Caco-2 (cell line): ENCODE measurements around the gene RAB5B. TPM values are rescaled to one million over a fixed set of nuclear protein-coding genes. Genes with fewer than 3 reads are reported as not detected.
"Not testable (repeated sequence)": the region's sequence is repeated elsewhere in the genome, so short reads cannot be mapped to it uniquely, and the experiment has no call there.

Experiments
- BruUV-seq: library from RNA; stranded (reverse); fragments of 400-500 nt; replicated peaks from 2 replicates; lab custom pipeline; 2021; lab: Mats Ljungman, UMichigan
- CTCF ChIA-PET: fragments of 300-600 bp; sonication (Branson Sonifier 250); formaldehyde crosslinking; loops from one replicate; lab custom pipeline; 2022; ENCODE audit warnings: antibody characterized with exemption; lab: Charles Lee
- POLR2A ChIA-PET: fragments of 300-600 bp; sonication (Branson Sonifier 250); formaldehyde crosslinking; loops from one replicate; lab custom pipeline; 2022; ENCODE audit warnings: antibody characterized with exemption; lab: Charles Lee
- DNase-seq, 2 experiments: peaks; one replicate each; pipeline versions ENCODE4 v3.0.0 to v3.0.0-alpha.2; 2020 to 2022
- H3K27me3 ChIP-seq: replicated peaks from 2 replicates; pipeline ENCODE4 v1.6.0; 2011; ENCODE audit warnings: low read length; ENCODE audit not compliant: control insufficient read depth, insufficient read depth
- H3K36me3 ChIP-seq: 2 replicates; pipeline ENCODE4 v1.5.1; 2011; ENCODE audit warnings: low read length; ENCODE audit not compliant: control insufficient read depth, insufficient read depth
- H3K4me1 ChIP-seq: fragments of 250-450 bp; sonication (Bioruptor Pico); 2 replicates; pipeline ENCODE4 v1.5.1; 2020; ENCODE audit warnings: mild to moderate bottlenecking
- H3K4me3 ChIP-seq: 2 replicates; pipeline ENCODE4 v1.5.1; 2011; ENCODE audit warnings: low read depth, mild to moderate bottlenecking, control low read depth, low read length
- H3K9me3 ChIP-seq: fragments of 250-450 bp; sonication (Bioruptor Pico); 2 replicates; pipeline ENCODE4 v1.5.1; 2020; ENCODE audit warnings: mild to moderate bottlenecking, moderate library complexity
- H3K27ac Mint-ChIP-seq: one replicate; pipeline ENCODE4 v1.8.0; 2022; ENCODE audit warnings: mixed read lengths; ENCODE audit not compliant: unreplicated experiment
- H3K27me3 Mint-ChIP-seq: one replicate; pipeline ENCODE4 v1.8.0; 2022; ENCODE audit warnings: mixed read lengths; ENCODE audit not compliant: insufficient read depth, unreplicated experiment
- H3K36me3 Mint-ChIP-seq: one replicate; pipeline ENCODE4 v1.8.0; 2022; ENCODE audit warnings: mild to moderate bottlenecking, mixed read lengths; ENCODE audit not compliant: insufficient read depth, unreplicated experiment
- H3K4me1 Mint-ChIP-seq: one replicate; pipeline ENCODE4 v1.8.0; 2022; ENCODE audit warnings: low read depth, mixed read lengths; ENCODE audit not compliant: unreplicated experiment
- H3K4me3 Mint-ChIP-seq: one replicate; pipeline ENCODE4 v1.8.0; 2022; ENCODE audit warnings: mild to moderate bottlenecking, moderate library complexity, mixed read lengths; ENCODE audit not compliant: unreplicated experiment
- H3K9me3 Mint-ChIP-seq: one replicate; pipeline ENCODE4 v1.8.0; 2022; ENCODE audit warnings: mixed read lengths; ENCODE audit not compliant: unreplicated experiment
- CTCF ChIP-seq, 2 experiments: fragments of 200-600 bp in 1 of 2; IDR thresholded peaks; 1 replicate in 1 of 2; 2 replicates in 1 of 2; pipeline versions ENCODE4 v1.5.1 to v1.8.0; 2011 to 2022; ENCODE audit warnings: antibody characterized with exemption in 1 of 2, control low read depth in 1 of 2, inconsistent platforms in 1 of 2, low read depth in 1 of 2, low read length in 1 of 2, mild to moderate bottlenecking in 1 of 2, moderate library complexity in 1 of 2; ENCODE audit not compliant: insufficient read depth in 1 of 2, severe bottlenecking in 1 of 2, unreplicated experiment in 1 of 2
- intact Hi-C: fragments of 100-400 bp; cut with micrococcal nuclease; formaldehyde crosslinking; loops from one replicate; pipeline ENCODE4 v1.10.0; 2022; ENCODE audit not compliant: unreplicated experiment
- total RNA-seq: library from RNA; stranded (reverse); gene quantifications from 2 replicates; pipeline ENCODE4 v1.2.3, GENCODE V29; 2022

Gene RAB5B
- total RNA-seq, 1 experiment from 2014 or later: 107 TPM

DNA sequence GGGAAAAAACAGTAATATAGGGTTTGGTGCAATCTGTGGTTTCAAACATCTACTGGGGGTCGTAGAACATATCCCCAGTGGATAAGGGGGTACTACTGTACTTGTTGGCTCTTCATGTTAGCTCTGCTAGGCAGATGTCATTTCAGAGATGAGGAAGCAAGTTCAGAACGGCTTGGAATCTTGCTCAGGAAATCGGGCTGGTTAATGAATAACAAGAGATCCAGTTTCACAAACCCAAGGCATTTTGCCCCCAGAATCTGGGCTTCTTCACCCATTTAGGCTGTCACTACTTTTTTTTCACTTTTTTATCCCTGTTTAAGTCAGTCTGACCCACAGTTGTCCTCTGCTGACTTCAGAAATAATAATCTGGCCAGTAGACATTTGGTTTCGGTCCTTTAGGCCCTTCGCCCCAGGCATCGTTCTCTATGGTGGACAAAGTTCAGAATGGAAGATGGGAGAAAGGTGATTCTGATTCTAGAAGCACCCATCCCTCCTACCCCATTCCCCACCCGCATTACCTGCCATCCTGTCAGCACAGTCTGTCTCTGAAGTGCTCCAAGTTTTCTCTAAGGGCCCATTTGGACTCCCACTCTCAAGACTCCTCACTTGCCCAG is 27.7 kb downstream of the RAB5B start:
- no peak for TF ChIP-seq CTCF (IDR thresholded peaks at IDR 0.05; ENCODE audit: insufficient read depth in 1 of 2, low read depth in 1 of 2, low read length in 1 of 2, severe bottlenecking in 1 of 2, unreplicated experiment in 1 of 2)
- intact Hi-C loops: loop anchor here (1.0 kb wide), 2 partner anchors 9 to 28 kb away; no protein-coding TSS in a partner anchor
- BruUV-seq: no TSS peak
- CTCF ChIA-PET: interaction anchor here (0.5 to 1.0 kb wide), 2 partner anchors 28 to 76 kb away, joined by 3 to 4 read pairs; no protein-coding TSS in a partner anchor
- H3K27me3 ChIP-seq: no peaks in the 10 kb centered on the region
- peak overlapping the region; percentile 7 for H3K4me3 Mint-ChIP-seq
- peak overlapping the region; percentile 58 for H3K27ac Mint-ChIP-seq
- H3K4me3 ChIP-seq: no peak overlapping the region
- peaks cover 6% of the 10 kb centered on the region for H3K36me3 ChIP-seq
- DNase-seq: peak in 1 of 2 experiments; percentile 59
- POLR2A ChIA-PET: interaction anchor here (0.6 kb wide), 1 partner anchor 15 kb away, joined by 5 read pairs; no protein-coding TSS in a partner anchor
- peaks cover 26% of the 10 kb centered on the region for H3K4me1 ChIP-seq
- H3K36me3 Mint-ChIP-seq: peaks cover 54% of the 10 kb centered on the region
- no peaks in the 10 kb centered on the region for H3K9me3 ChIP-seq
- no peaks in the 10 kb centered on the region for H3K9me3 Mint-ChIP-seq
- no peaks in the 10 kb centered on the region for H3K27me3 Mint-ChIP-seq
- peaks cover 27% of the 10 kb centered on the region for H3K4me1 Mint-ChIP-seq

DNA sequence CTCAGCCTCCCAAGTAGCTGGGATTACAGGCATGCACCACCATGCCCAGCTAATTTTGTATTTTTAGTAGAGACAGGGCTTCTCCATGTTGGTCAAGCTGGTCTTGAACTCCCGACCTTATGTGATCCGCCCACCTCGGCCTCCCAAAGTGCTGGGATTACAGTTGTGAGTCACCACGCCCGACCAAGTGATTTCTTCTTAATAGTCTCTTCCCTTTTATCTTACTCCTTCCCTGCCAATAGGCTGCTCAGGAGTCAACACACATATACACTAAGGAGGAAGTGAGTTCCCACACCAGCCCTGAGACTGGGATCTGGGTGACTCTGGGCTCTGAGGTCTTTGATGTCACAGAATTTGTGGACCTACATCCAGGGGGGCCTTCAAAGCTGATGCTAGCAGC is 29.5 kb downstream of the RAB5B start:
- intact Hi-C loops, POLR2A ChIA-PET, BruUV-seq, H3K9me3 Mint-ChIP-seq, H3K4me3 Mint-ChIP-seq, H3K4me3 ChIP-seq, H3K27me3 ChIP-seq, H3K36me3 ChIP-seq, DNase-seq, H3K27me3 Mint-ChIP-seq, H3K27ac Mint-ChIP-seq, CTCF ChIA-PET, H3K9me3 ChIP-seq: not testable (repeated sequence)
- Mint-ChIP-seq H3K4me1 (peaks cover 39% of the 10 kb centered on the region), H3K36me3 (peaks cover 50% of the 10 kb centered on the region)
- peaks cover 33% of the 10 kb centered on the region for H3K4me1 ChIP-seq

DNA sequence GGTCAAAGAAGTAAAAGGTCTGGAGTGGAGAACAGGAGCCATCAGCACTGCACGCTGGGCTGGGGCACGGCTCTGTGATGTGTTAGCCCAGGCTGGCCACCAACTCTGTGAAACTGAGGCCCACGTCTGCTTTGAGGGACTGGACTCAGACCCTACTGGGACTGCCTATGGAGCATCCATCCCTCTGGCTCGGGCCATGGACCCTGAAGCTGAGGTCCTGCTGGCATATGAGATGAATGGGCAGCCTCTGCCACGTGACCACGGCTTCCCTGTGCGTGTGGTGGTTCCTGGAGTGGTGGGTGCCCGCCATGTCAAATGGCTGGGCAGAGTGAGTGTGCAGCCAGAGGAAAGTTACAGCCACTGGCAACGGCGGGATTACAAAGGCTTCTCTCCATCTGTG is 30.3 kb downstream of the RAB5B start:
- H3K4me1 ChIP-seq: peaks cover 41% of the 10 kb centered on the region
- POLR2A ChIA-PET: no interaction called here

More for the DNA sequence above, 30.3 kb downstream of the RAB5B start:
- Histone ChIP-seq H3K4me3 (no peak overlapping the region), H3K36me3 (peaks cover 6% of the 10 kb centered on the region), H3K27me3 (no peaks in the 10 kb centered on the region), H3K9me3 (no peaks in the 10 kb centered on the region)
- no peak for DNase-seq
- H3K4me3 Mint-ChIP-seq: peak overlapping the region; percentile 4
- CTCF ChIA-PET: no interaction called here
- no peaks in the 10 kb centered on the region for H3K9me3 Mint-ChIP-seq
- no peaks in the 10 kb centered on the region for H3K27me3 Mint-ChIP-seq
- H3K4me1 Mint-ChIP-seq: peaks cover 46% of the 10 kb centered on the region
- peaks cover 49% of the 10 kb centered on the region for H3K36me3 Mint-ChIP-seq
- peak overlapping the region; percentile 25 for H3K27ac Mint-ChIP-seq
- no peak for TF ChIP-seq CTCF (IDR thresholded peaks at IDR 0.05; ENCODE audit: insufficient read depth in 1 of 2, low read depth in 1 of 2, low read length in 1 of 2, severe bottlenecking in 1 of 2, unreplicated experiment in 1 of 2)
- no TSS peak for BruUV-seq
- intact Hi-C loops: no loop called here
